Mesothelial cell of epicardium (in vitro differentiated cells): Measurements from ENCODE around the gene ARHGAP29. TPM values are rescaled to one million over a fixed set of nuclear protein-coding genes. Genes with fewer than 3 reads are reported as not detected.

Source experiments
- DNase-seq, 2 experiments: peaks; one replicate each; pipeline ENCODE4 v3.0.0; 2021; ENCODE audit warnings: low spot score in 2 of 2; ENCODE audit not compliant: unreplicated experiment in 2 of 2
- H3K27ac Mint-ChIP-seq: 2 replicates; pipeline ENCODE4 v1.8.0; 2021; ENCODE audit warnings: mixed read lengths
- H3K27me3 Mint-ChIP-seq: 2 replicates; pipeline ENCODE4 v1.8.0; 2021; ENCODE audit warnings: low read depth, mixed read lengths
- H3K36me3 Mint-ChIP-seq: 2 replicates; pipeline ENCODE4 v1.8.0; 2021; ENCODE audit warnings: mixed read lengths
- H3K4me1 Mint-ChIP-seq: 2 replicates; pipeline ENCODE4 v1.8.0; 2021; ENCODE audit warnings: mixed read lengths
- H3K4me3 Mint-ChIP-seq: 2 replicates; pipeline ENCODE4 v1.8.0; 2021; ENCODE audit warnings: mild to moderate bottlenecking, moderate library complexity, mixed read lengths
- H3K9me3 Mint-ChIP-seq: 2 replicates; pipeline ENCODE4 v1.8.0; 2021; ENCODE audit warnings: mixed read lengths
- total RNA-seq: library from RNA; stranded (reverse); gene quantifications from 3 replicates; pipeline ENCODE4 v1.2.1, GENCODE V29; 2021
- TF ChIP-seq, protein P1 (sequence below): fragments of 200-600 bp; sonication (generic); IDR thresholded peaks from one replicate; pipeline ENCODE4 v1.5.0; 2021; ENCODE audit warnings: antibody characterized with exemption; ENCODE audit not compliant: unreplicated experiment

The ARHGAP29 gene
- total RNA-seq, 1 donor from 2014 or later: 115 TPM

DNA sequence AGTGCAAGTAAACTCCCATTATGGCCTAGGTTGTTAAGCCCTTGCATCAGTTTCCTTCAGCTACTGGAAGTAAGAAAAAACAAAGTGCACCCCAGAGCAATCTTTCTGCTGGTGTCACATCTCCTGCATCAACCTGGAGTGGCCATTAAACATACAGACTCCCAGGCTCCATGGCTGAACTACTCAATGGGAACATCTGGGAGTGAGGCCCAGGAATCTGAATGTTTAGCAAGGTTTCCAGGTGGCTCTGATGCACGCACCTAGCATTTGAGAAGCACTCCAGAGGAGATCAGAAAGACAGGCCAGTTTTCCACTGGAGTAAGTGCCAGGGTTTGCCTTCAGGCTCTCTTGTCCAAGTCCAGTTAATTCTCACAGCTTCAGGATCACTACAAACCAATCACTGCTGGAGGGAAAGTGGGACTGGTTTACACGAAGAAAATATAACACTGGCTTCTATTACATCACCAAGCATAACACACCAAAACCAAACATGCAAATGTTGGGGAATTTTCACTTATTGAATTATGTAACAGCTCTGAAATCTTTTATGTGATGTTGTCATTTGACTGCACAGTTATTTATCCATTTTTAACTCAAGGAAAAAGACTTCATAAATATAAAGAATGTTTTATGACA is 94.1 kb downstream of the ARHGAP29 start:
- peaks cover 43% of the 10 kb centered on the region for H3K4me1 Mint-ChIP-seq
- TF ChIP-seq, protein P1, sequence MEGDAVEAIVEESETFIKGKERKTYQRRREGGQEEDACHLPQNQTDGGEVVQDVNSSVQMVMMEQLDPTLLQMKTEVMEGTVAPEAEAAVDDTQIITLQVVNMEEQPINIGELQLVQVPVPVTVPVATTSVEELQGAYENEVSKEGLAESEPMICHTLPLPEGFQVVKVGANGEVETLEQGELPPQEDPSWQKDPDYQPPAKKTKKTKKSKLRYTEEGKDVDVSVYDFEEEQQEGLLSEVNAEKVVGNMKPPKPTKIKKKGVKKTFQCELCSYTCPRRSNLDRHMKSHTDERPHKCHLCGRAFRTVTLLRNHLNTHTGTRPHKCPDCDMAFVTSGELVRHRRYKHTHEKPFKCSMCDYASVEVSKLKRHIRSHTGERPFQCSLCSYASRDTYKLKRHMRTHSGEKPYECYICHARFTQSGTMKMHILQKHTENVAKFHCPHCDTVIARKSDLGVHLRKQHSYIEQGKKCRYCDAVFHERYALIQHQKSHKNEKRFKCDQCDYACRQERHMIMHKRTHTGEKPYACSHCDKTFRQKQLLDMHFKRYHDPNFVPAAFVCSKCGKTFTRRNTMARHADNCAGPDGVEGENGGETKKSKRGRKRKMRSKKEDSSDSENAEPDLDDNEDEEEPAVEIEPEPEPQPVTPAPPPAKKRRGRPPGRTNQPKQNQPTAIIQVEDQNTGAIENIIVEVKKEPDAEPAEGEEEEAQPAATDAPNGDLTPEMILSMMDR: no peak

DNA sequence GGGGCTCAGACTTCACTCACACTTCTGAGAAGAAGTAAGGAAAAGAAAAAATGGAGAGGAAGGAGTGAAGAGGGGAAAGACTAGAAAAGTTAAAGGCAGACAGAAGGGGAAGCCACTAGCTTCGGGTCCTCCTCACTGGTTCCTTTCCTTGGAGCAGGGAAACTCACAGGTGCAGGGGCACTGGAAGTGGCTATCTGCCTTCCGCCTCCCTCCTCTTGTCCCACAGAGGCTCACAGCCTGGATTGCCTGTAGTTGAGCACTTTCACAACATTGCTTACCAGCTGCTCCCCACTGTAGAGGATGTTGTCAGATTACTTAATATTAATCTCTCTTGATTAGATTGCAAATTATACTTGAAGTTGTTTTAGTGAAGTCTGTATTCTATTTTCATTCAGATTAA is 94.8 kb downstream of the ARHGAP29 start:
- no peak for DNase-seq
- Mint-ChIP-seq H3K27ac (peak overlapping the region; percentile 66), H3K4me1 (peaks cover 41% of the 10 kb centered on the region), H3K4me3 (no peak overlapping the region), H3K27me3 (no peaks in the 10 kb centered on the region), H3K9me3 (peaks cover 9% of the 10 kb centered on the region), H3K36me3 (no peaks in the 10 kb centered on the region)
- TF ChIP-seq, protein P1: no peak

More for the DNA sequence above, 94.1 kb downstream of the ARHGAP29 start:
- no peaks in the 10 kb centered on the region for H3K27me3 Mint-ChIP-seq
- no peaks in the 10 kb centered on the region for H3K36me3 Mint-ChIP-seq
- H3K9me3 Mint-ChIP-seq: peaks cover 9% of the 10 kb centered on the region
- no peak overlapping the region for H3K4me3 Mint-ChIP-seq
- no peak for DNase-seq
- H3K27ac Mint-ChIP-seq: peak overlapping the region; percentile 62

DNA sequence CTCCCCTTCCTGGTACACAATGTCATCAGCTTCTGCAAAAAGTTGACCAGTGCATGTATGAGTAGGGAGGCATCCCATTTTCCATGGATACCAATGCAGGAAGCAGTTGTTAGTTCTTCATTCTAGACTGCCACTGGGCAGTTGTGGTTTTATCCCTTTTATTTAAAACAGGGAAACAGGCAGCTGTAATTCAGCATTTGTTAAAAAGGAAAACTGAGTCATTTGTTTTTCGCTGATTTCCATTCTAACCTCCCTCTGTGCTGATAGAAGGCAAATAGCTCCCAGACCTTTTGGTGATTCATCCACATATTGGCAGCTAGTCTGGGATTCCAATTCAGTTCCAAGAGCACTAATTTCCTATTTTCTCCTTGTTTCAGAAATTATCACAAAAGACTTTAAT is 95.4 kb downstream of the ARHGAP29 start:
- peaks cover 38% of the 10 kb centered on the region for H3K4me1 Mint-ChIP-seq
- H3K4me3 Mint-ChIP-seq: no peak overlapping the region
- TF ChIP-seq, protein P1: no peak
- H3K27ac Mint-ChIP-seq: peak overlapping the region; percentile 66
- H3K36me3 Mint-ChIP-seq: no peaks in the 10 kb centered on the region
- peaks cover 12% of the 10 kb centered on the region for H3K9me3 Mint-ChIP-seq
- no peak for DNase-seq
- no peaks in the 10 kb centered on the region for H3K27me3 Mint-ChIP-seq

DNA sequence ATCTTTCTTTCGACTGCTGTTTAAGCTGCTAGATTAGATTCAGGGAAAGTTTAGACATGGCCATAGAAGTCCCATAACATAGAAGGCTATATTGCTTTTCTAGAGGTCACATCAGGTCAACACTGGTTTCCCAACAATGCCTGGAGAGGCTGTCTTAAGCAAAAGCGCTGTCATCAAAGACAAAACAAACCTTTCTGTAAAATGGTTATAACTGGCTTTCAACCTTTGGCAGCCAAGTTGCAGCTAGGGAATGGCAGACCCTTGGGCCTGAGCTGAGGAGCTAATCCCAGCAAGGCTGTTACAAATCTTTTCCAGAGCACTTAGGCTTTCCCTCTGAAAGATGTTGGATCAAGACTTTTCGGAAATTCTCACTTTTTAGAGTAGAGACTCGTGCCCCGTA is 105.3 kb downstream of the ARHGAP29 start:
- TF ChIP-seq, protein P1: no peak
- no peak overlapping the region for H3K27ac Mint-ChIP-seq
- H3K4me1 Mint-ChIP-seq: peaks cover 32% of the 10 kb centered on the region
- peaks cover 6% of the 10 kb centered on the region for H3K36me3 Mint-ChIP-seq
- H3K27me3 Mint-ChIP-seq: no peaks in the 10 kb centered on the region
- peaks cover 26% of the 10 kb centered on the region for H3K9me3 Mint-ChIP-seq
- H3K4me3 Mint-ChIP-seq: no peak overlapping the region
- no peak for DNase-seq

DNA sequence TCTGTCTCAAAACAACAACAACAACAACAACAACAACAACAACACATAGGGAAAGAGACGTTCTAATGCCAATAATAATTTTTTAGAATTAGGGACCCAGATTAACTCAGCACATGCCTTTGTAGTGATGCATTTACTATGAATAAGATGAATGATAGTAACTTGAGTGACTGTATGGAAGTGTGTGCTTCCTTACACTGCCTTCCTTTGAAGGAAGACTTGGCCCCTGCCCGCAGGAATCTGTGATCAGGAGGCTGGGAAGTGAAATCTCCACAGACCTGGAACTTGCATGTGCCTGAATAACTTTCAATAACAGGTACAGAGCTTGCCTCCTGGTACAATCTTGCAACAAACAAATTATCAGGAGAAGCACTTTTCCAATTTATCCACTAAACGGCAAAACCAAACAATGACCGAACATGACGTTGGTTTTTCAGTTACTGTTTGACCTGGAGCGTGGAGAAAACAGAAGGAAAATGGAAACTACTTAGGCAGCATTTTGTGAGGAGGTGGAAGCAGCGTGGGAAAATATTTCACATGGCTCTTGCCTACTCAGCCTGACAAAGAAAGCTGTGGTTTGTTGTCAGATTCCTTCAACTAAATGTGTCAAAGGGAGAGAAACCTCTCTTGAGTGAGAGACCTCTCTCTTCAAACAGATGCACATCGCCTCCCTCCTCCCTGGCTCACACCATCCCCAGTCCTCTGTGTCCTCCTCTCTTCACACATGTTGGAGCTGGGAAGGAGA is 106.4 kb downstream of the ARHGAP29 start:
- TF ChIP-seq, protein P1: no peak
- H3K36me3 Mint-ChIP-seq: peaks cover 6% of the 10 kb centered on the region
- H3K9me3 Mint-ChIP-seq: peaks cover 15% of the 10 kb centered on the region
- H3K27me3 Mint-ChIP-seq: no peaks in the 10 kb centered on the region
- H3K4me3 Mint-ChIP-seq: no peak overlapping the region
- DNase-seq: no peak
- peaks cover 41% of the 10 kb centered on the region for H3K4me1 Mint-ChIP-seq
- peak overlapping the region; percentile 80 for H3K27ac Mint-ChIP-seq
